B cell (primary cell): ENCODE results near the gene MAPK8IP2. TPM values are rescaled to one million over a fixed set of nuclear protein-coding genes. Genes with fewer than 3 reads are reported as not detected.

Experiments
- ATAC-seq: fragments of 200-7000 bp; cut with Tn5 transposase; one replicate; pipeline ENCODE4 v1.10.0; 2021; ENCODE audit warnings: low read depth, mild to moderate bottlenecking, moderate number of reproducible peaks, moderate library complexity
- CTCF ChIA-PET: fragments of 350-600 bp; sonication (Branson Sonifier 250); formaldehyde crosslinking; loops from one replicate; lab custom pipeline; 2021; ENCODE audit warnings: antibody characterized with exemption, inconsistent platforms; lab: Charles Lee
- POLR2A ChIA-PET: fragments of 350-600 bp; sonication (Branson Sonifier 250); formaldehyde crosslinking; loops from one replicate; lab custom pipeline; 2021; ENCODE audit warnings: antibody characterized with exemption; lab: Charles Lee
- DNase-seq: peaks from one replicate; pipeline ENCODE4 v3.0.0; 2013
- H2AFZ ChIP-seq: 2 replicates; pipeline ENCODE4 v1.6.1; 2012; ENCODE audit warnings: mild to moderate bottlenecking, low read depth, low read length; ENCODE audit not compliant: insufficient read depth, poor library complexity, severe bottlenecking
- H3K27ac ChIP-seq, 2 donors: 1 replicate in 1 of 2; 2 replicates in 1 of 2; pipeline ENCODE4 v1.5.1; 2012 to 2013; ENCODE audit warnings: low read length in 2 of 2, mild to moderate bottlenecking in 2 of 2, moderate library complexity in 1 of 2
- H3K27me3 ChIP-seq, 4 experiments: fragments of 200-600 bp in 1 of 4; sonication (generic) in 1 of 4; replicated peaks in 1 of 4; 1 replicate in 2 of 4; 2 replicates in 2 of 4; pipeline versions ENCODE4 v1.6.1 to v1.7.0; 2013 to 2016; ENCODE audit warnings: low read length in 3 of 4, mild to moderate bottlenecking in 2 of 4, mixed read lengths in 1 of 4, moderate library complexity in 1 of 4; ENCODE audit not compliant: insufficient read depth in 4 of 4, control insufficient read depth in 3 of 4; ENCODE audit errors: control extremely low read depth in 1 of 4
- H3K36me3 ChIP-seq, 2 experiments: replicated peaks in 1 of 2; 1 replicate in 1 of 2; 2 replicates in 1 of 2; pipeline versions ENCODE4 v1.6.1 to v1.7.1; 2013; ENCODE audit warnings: low read length in 1 of 2; ENCODE audit not compliant: insufficient read depth in 2 of 2, control insufficient read depth in 1 of 2; ENCODE audit errors: control extremely low read depth in 1 of 2, extremely low read depth in 1 of 2
- H3K4me1 ChIP-seq, 2 donors: fragments of 200-600 bp in 1 of 2; sonication (generic) in 1 of 2; 1 replicate in 1 of 2; 2 replicates in 1 of 2; pipeline versions ENCODE4 v1.5.1 to v1.6.1; 2013 to 2017; ENCODE audit warnings: low read length in 2 of 2; ENCODE audit not compliant: control insufficient read depth in 2 of 2, insufficient read depth in 2 of 2
- H3K4me2 ChIP-seq: replicated peaks from 2 replicates; pipeline ENCODE3; 2012; ENCODE audit warnings: mild to moderate bottlenecking, low read depth, low read length; ENCODE audit not compliant: poor library complexity, severe bottlenecking
- H3K4me3 ChIP-seq, 5 experiments: fragments of 200-600 bp in 1 of 5; sonication (generic) in 1 of 5; 1 replicate in 3 of 5; 2 replicates in 2 of 5; pipeline versions ENCODE4 v1.5.1 to v1.7.0; 2011 to 2016; ENCODE audit warnings: low read length in 4 of 5, mild to moderate bottlenecking in 4 of 5, low read depth in 2 of 5, control low read depth in 1 of 5, moderate library complexity in 1 of 5; ENCODE audit not compliant: insufficient read depth in 1 of 5; ENCODE audit errors: control extremely low read depth in 1 of 5, extremely low read depth in 1 of 5
- H3K79me2 ChIP-seq: fragments of 200-600 bp; sonication (generic); one replicate; pipeline ENCODE4 v1.6.0; 2016; ENCODE audit warnings: low read length; ENCODE audit not compliant: control insufficient read depth, insufficient read depth
- H3K9ac ChIP-seq: fragments of 200-600 bp; sonication (generic); 2 replicates; pipeline ENCODE4 v1.6.1; 2017; ENCODE audit warnings: mild to moderate bottlenecking, low read length, moderate library complexity
- H3K9me3 ChIP-seq, 3 donors: one replicate each; pipeline versions ENCODE4 v1.6.1 to v1.7.1; 2013; ENCODE audit warnings: low read length in 2 of 3; ENCODE audit not compliant: control insufficient read depth in 2 of 3, insufficient read depth in 1 of 3; ENCODE audit errors: control extremely low read depth in 1 of 3
- H4K20me1 ChIP-seq: 2 replicates; pipeline ENCODE4 v1.6.0; 2012; ENCODE audit warnings: mild to moderate bottlenecking, low read length; ENCODE audit not compliant: insufficient read depth, control insufficient read depth, poor library complexity, severe bottlenecking
- H3K27ac Mint-ChIP-seq: one replicate; pipeline ENCODE4 v1.8.0; 2021; ENCODE audit warnings: mixed read lengths
- H3K27me3 Mint-ChIP-seq: one replicate; pipeline ENCODE4 v1.8.0; 2021; ENCODE audit warnings: mixed read lengths
- H3K4me1 Mint-ChIP-seq: one replicate; pipeline ENCODE4 v1.8.0; 2021; ENCODE audit warnings: mixed read lengths
- H3K4me3 Mint-ChIP-seq: one replicate; pipeline ENCODE4 v1.8.0; 2021; ENCODE audit warnings: mixed read lengths
- H3K9me3 Mint-ChIP-seq: one replicate; pipeline ENCODE4 v1.8.0; 2022; ENCODE audit warnings: mixed read lengths; ENCODE audit not compliant: insufficient read depth
- CTCF ChIP-seq: fragments of 200-600 bp; IDR thresholded peaks from one replicate; pipeline ENCODE4 v1.8.0; 2022; ENCODE audit warnings: antibody characterized with exemption, mild to moderate bottlenecking
- EZH2 ChIP-seq: IDR thresholded peaks from 2 replicates; pipeline ENCODE4 v1.6.1; 2012; ENCODE audit warnings: borderline replicate concordance, low read depth, mild to moderate bottlenecking, moderate library complexity, low read length; ENCODE audit not compliant: insufficient read depth, poor library complexity, severe bottlenecking
- whole genome bisulfite sequencing: methylation state at CpG from one replicate; pipeline ENCODE4 v1.1.5; 2013; ENCODE audit warnings: missing lambda C conversion rate; ENCODE audit not compliant: insufficient coverage; 5-methylcytosine and 5-hydroxymethylcytosine counted together
- intact Hi-C: fragments of 100-400 bp; cut with micrococcal nuclease; formaldehyde crosslinking; loops from one replicate; pipeline ENCODE4 v1.10.0; 2022
- polyA plus RNA-seq: library from polyadenylated mRNA; depleted of rRNA; stranded (reverse); fragments of >200 nt; gene quantifications from 2 replicates; pipeline ENCODE4 v1.2.3, GENCODE V29; 2012
- total RNA-seq, 2 donors: library from RNA; stranded (reverse); fragments of 120-200 nt in 1 of 2; gene quantifications; 1 replicate in 1 of 2; 2 replicates in 1 of 2; pipeline versions ENCODE4 v1.2.3 to v1.2.4, GENCODE V29; 2013 to 2022

The MAPK8IP2 gene
- total and polyA plus RNA-seq, 2 donors (not counting 1 experiment from before 2014, with no cell fraction given): 0.19 to 0.39 TPM

GRCh38 chr22:50604256-50605001 is 3.8 kb downstream of the MAPK8IP2 start:
- Histone ChIP-seq H3K4me1 (peaks cover 7 to 9% of the 10 kb centered on the region in 2 donors), H3K27ac (no peak overlapping the region), H3K4me2 (no peak overlapping the region), H2AFZ (no peak overlapping the region), H4K20me1 (no peaks in the 10 kb centered on the region), H3K4me3 (no peak overlapping the region), H3K79me2 (no peaks in the 10 kb centered on the region), H3K27me3 (peaks cover 0 to 67% (median 23%) of the 10 kb centered on the region in 4 experiments), H3K9ac (no peak overlapping the region), H3K36me3 (no peaks in the 10 kb centered on the region), H3K9me3 (peaks cover 0 to 7% (median 0%) of the 10 kb centered on the region in 3 donors)
- Mint-ChIP-seq H3K27me3 (peaks cover 42% of the 10 kb centered on the region), H3K4me3 (no peak overlapping the region), H3K27ac (no peak overlapping the region), H3K4me1 (peaks cover 12% of the 10 kb centered on the region), H3K9me3 (no peaks in the 10 kb centered on the region)
- ChIA-PET POLR2A (no interaction called here), CTCF (no interaction called here)
- TF ChIP-seq CTCF: no peak
- no peak for TF ChIP-seq EZH2
- DNase-seq: no peak
- ATAC-seq: no peak
- WGBS: 43% methylated on average over 89 of the region's 103 CpGs
- intact Hi-C loops: no loop called here

- H4K20me1 ChIP-seq: no peaks in the 10 kb centered on the region
- no peaks in the 10 kb centered on the region for H3K79me2 ChIP-seq
- H3K9me3 ChIP-seq: no peaks in the 10 kb centered on the region
- peaks cover 43% of the 10 kb centered on the region for H3K27me3 Mint-ChIP-seq
- H3K4me1 Mint-ChIP-seq: peaks cover 8% of the 10 kb centered on the region
- no peaks in the 10 kb centered on the region for H3K9me3 Mint-ChIP-seq
- no peak overlapping the region for H3K4me3 ChIP-seq
- ChIA-PET POLR2A (no interaction called here), CTCF (no interaction called here)
- intact Hi-C loops: no loop called here
- H3K4me3 Mint-ChIP-seq: no peak overlapping the region
- no peaks in the 10 kb centered on the region for H3K36me3 ChIP-seq
- no peak overlapping the region for H2AFZ ChIP-seq
- H3K27me3 ChIP-seq: peaks cover 0 to 64% (median 18%) of the 10 kb centered on the region in 4 experiments
- TF ChIP-seq EZH2 (no peak), CTCF (no peak)
- DNase-seq: no peak
- peaks cover 3 to 4% of the 10 kb centered on the region in 2 donors for H3K4me1 ChIP-seq
- ATAC-seq: no peak
- no peak overlapping the region for H3K27ac Mint-ChIP-seq
- H3K4me2 ChIP-seq: no peak overlapping the region
- no peak overlapping the region for H3K27ac ChIP-seq
- H3K9ac ChIP-seq: no peak overlapping the region
- WGBS: 90% methylated on average over 20 of the region's 23 CpGs
These were observed 4.5 kb downstream of the MAPK8IP2 start for GRCh38 chr22:50605002-50605612.
